Ishikawa (cell line): ENCODE measurements around the gene POU4F1.

Source experiments
- CREB1 ChIP-seq: IDR thresholded peaks from 2 replicates; pipeline ENCODE4 v1.6.1; 2012; ENCODE audit warnings: low read depth
- EGR1 ChIP-seq: IDR thresholded peaks from 2 replicates; pipeline ENCODE4 v1.6.1; 2012
- EP300 ChIP-seq: IDR thresholded peaks from 2 replicates; pipeline ENCODE4 v1.6.1; 2012; ENCODE audit warnings: borderline replicate concordance
- FOXM1 ChIP-seq: IDR thresholded peaks from 2 replicates; pipeline ENCODE4 v1.6.1; 2012; ENCODE audit warnings: low read depth, borderline replicate concordance
- NFIC ChIP-seq: IDR thresholded peaks from 2 replicates; pipeline ENCODE4 v1.6.1; 2012
- RAD21 ChIP-seq: IDR thresholded peaks from 2 replicates; pipeline ENCODE4 v1.6.1; 2012; ENCODE audit warnings: low read depth
- TAF1 ChIP-seq: IDR thresholded peaks from 2 replicates; pipeline ENCODE4 v1.6.1; 2012; ENCODE audit warnings: low read depth, mild to moderate bottlenecking
- YY1 ChIP-seq: IDR thresholded peaks from 2 replicates; pipeline ENCODE4 v1.6.1; 2012; ENCODE audit warnings: low read depth
- TF ChIP-seq, protein P1 (sequence below): IDR thresholded peaks from 2 replicates; pipeline ENCODE4 v1.6.1; 2012

DNA sequence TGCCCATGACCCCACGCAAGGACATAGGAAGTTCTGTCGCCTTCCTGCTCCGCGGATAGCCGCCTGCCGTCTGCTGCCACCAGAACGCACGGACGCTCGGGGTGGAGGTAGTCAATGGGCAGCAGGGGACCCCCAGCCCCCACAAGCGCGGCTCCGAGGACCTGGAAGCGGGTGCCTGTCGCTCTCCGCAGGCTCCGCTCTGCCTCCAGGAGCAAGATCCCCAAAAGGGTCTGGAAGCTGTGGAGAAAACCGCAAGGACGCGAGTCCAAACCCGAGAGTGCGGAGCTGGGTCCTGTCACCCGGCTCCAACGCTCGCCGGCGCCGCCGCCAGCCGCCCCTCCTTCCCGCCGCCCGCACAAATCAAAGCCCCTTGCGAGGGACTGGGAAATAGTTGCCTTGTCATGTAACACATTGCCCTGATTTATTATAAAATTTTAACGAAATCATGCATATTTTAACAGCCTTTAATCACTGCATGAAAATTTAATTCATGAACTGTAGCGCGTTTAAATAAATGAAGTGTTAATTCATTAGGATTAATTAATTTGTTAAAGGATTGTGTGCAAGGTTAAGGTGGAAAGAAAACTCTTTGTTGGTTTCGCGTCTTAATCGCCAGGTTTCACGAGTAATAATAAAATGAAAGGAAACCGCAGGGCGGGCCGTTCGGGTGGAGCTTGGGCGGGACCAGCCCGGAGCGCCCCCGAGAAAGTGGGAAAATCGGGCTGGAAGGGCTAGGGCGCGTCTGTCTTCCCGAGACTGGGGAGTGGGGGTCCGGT is 5.5 kb upstream of the POU4F1 start:
- no peak for TF ChIP-seq RAD21
- TF ChIP-seq, protein P1, sequence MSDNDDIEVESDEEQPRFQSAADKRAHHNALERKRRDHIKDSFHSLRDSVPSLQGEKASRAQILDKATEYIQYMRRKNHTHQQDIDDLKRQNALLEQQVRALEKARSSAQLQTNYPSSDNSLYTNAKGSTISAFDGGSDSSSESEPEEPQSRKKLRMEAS = no peak
- no peak for TF ChIP-seq TAF1
- TF ChIP-seq CREB1 = no peak
- no peak for TF ChIP-seq EGR1
- TF ChIP-seq FOXM1 = no peak
- no peak for TF ChIP-seq NFIC
- no peak for TF ChIP-seq EP300
- TF ChIP-seq YY1 = no peak
